H9 (cell line): ENCODE data around the gene VPS16. TPM values are rescaled to one million over a fixed set of nuclear protein-coding genes. Genes with fewer than 3 reads are reported as not detected.

Experiments used
- DNase-seq: peaks from one replicate; pipeline ENCODE4 v3.0.0-alpha.2; 2017
- H2AFZ ChIP-seq: one replicate; pipeline ENCODE4 v1.6.1; 2013; ENCODE audit warnings: mild to moderate bottlenecking, low read length, control low read depth, moderate library complexity
- H2AK5ac ChIP-seq: 2 replicates; pipeline ENCODE4 v1.6.1; 2013; ENCODE audit warnings: low read length, control low read depth, mixed read lengths; ENCODE audit not compliant: insufficient read length
- H2BK120ac ChIP-seq: one replicate; pipeline ENCODE4 v1.6.1; 2013; ENCODE audit warnings: low read depth, mild to moderate bottlenecking, low read length, control low read depth, inconsistent platforms; ENCODE audit not compliant: poor library complexity, severe bottlenecking
- H2BK12ac ChIP-seq: 2 replicates; pipeline ENCODE4 v1.6.1; 2013; ENCODE audit warnings: low read length, control low read depth, mixed read lengths, low read depth; ENCODE audit not compliant: insufficient read length
- H2BK15ac ChIP-seq: 2 replicates; pipeline ENCODE4 v1.6.1; 2013; ENCODE audit warnings: low read depth, low read length, control low read depth
- H2BK20ac ChIP-seq: one replicate; pipeline ENCODE4 v1.6.1; 2013; ENCODE audit warnings: low read depth, mild to moderate bottlenecking, low read length, control low read depth, inconsistent platforms; ENCODE audit not compliant: poor library complexity, severe bottlenecking
- H2BK5ac ChIP-seq: 2 replicates; pipeline ENCODE4 v1.6.1; 2013; ENCODE audit warnings: low read length, control low read depth, mixed read lengths; ENCODE audit not compliant: insufficient read length
- H3K14ac ChIP-seq: 2 replicates; pipeline ENCODE4 v1.6.1; 2013; ENCODE audit warnings: low read length, control low read depth; ENCODE audit not compliant: insufficient read depth
- H3K18ac ChIP-seq: 2 replicates; pipeline ENCODE4 v1.6.1; 2013; ENCODE audit warnings: low read depth, mild to moderate bottlenecking, mixed read lengths, low read length, control low read depth; ENCODE audit not compliant: insufficient read length
- H3K23ac ChIP-seq: 2 replicates; pipeline ENCODE4 v1.6.1; 2013; ENCODE audit warnings: low read length, control low read depth, mixed read lengths, low read depth; ENCODE audit not compliant: insufficient read length
- H3K23me2 ChIP-seq: 2 replicates; pipeline ENCODE4 v1.6.1; 2013; ENCODE audit warnings: low read depth, mild to moderate bottlenecking, mixed read lengths, low read length, control low read depth; ENCODE audit not compliant: insufficient read length, poor library complexity, severe bottlenecking
- H3K27ac ChIP-seq: 2 replicates; pipeline ENCODE4 v1.5.1; 2013; ENCODE audit warnings: low read length, control low read depth, mixed read lengths, low read depth; ENCODE audit not compliant: insufficient read length
- H3K27me3 ChIP-seq: 2 replicates; pipeline ENCODE4 v1.6.1; 2013; ENCODE audit warnings: low read length, control low read depth, inconsistent platforms; ENCODE audit not compliant: insufficient read depth
- H3K4ac ChIP-seq: 2 replicates; pipeline ENCODE4 v1.6.1; 2013; ENCODE audit warnings: low read depth, mild to moderate bottlenecking, control low read depth, inconsistent platforms, low read length, moderate library complexity
- H3K4me1 ChIP-seq: 2 replicates; pipeline ENCODE4 v1.6.1; 2013; ENCODE audit warnings: low read length, control low read depth, inconsistent platforms; ENCODE audit not compliant: insufficient read depth
- H3K4me2 ChIP-seq: 2 replicates; pipeline ENCODE4 v1.6.1; 2013; ENCODE audit warnings: low read length, control low read depth, mixed read lengths; ENCODE audit not compliant: insufficient read length, insufficient read depth
- H3K56ac ChIP-seq: 2 replicates; pipeline ENCODE4 v1.6.1; 2013; ENCODE audit warnings: low read depth, mild to moderate bottlenecking, mixed read lengths, low read length, control low read depth; ENCODE audit not compliant: insufficient read length
- H3K79me1 ChIP-seq: 2 replicates; pipeline ENCODE4 v1.6.1; 2013; ENCODE audit warnings: low read depth, mild to moderate bottlenecking, moderate library complexity, low read length, control low read depth, inconsistent platforms; ENCODE audit not compliant: insufficient read depth, poor library complexity, severe bottlenecking
- H3K79me2 ChIP-seq: 2 replicates; pipeline ENCODE4 v1.6.1; 2013; ENCODE audit warnings: low read length, control low read depth, inconsistent platforms; ENCODE audit not compliant: insufficient read depth
- H3K9ac ChIP-seq: 2 replicates; pipeline ENCODE4 v1.6.1; 2013; ENCODE audit warnings: low read length, control low read depth, mixed read lengths; ENCODE audit not compliant: insufficient read length; ENCODE audit errors: extremely low read depth
- H3K9me3 ChIP-seq: one replicate; pipeline ENCODE4 v1.6.1; 2013; ENCODE audit warnings: low read depth, low read length, inconsistent platforms; ENCODE audit not compliant: control insufficient read depth
- H3T11ph ChIP-seq: one replicate; pipeline ENCODE4 v1.6.1; 2013; ENCODE audit warnings: mild to moderate bottlenecking, low read length, control low read depth, inconsistent platforms
- H4K20me1 ChIP-seq: one replicate; pipeline ENCODE4 v1.6.1; 2013; ENCODE audit not compliant: control insufficient read depth, insufficient read length, insufficient read depth
- H4K5ac ChIP-seq: 2 replicates; pipeline ENCODE4 v1.6.1; 2013; ENCODE audit warnings: low read depth, mild to moderate bottlenecking, mixed read lengths, low read length, control low read depth; ENCODE audit not compliant: insufficient read length
- H4K8ac ChIP-seq: replicated peaks from 2 replicates; pipeline ENCODE4 v1.6.1; 2013; ENCODE audit warnings: low read length, control low read depth, mixed read lengths, low read depth; ENCODE audit not compliant: insufficient read length
- H4K91ac ChIP-seq: 2 replicates; pipeline ENCODE4 v1.6.1; 2013; ENCODE audit warnings: low read depth, mild to moderate bottlenecking, moderate library complexity, mixed read lengths, low read length, control low read depth; ENCODE audit not compliant: insufficient read length
- H3K27ac Mint-ChIP-seq, 3 experiments: 2 replicates in 2 of 3; 3 replicates in 1 of 3; pipeline ENCODE4 v1.8.0; 2020 to 2021; ENCODE audit warnings: mixed read lengths in 3 of 3, mild to moderate bottlenecking in 1 of 3, moderate library complexity in 1 of 3
- H3K27me3 Mint-ChIP-seq: 2 replicates; pipeline ENCODE4 v1.8.0; 2021; ENCODE audit warnings: low read depth, mild to moderate bottlenecking, moderate library complexity, mixed read lengths
- H3K36me3 Mint-ChIP-seq, 3 experiments: 2 replicates in 2 of 3; 3 replicates in 1 of 3; pipeline ENCODE4 v1.8.0; 2020 to 2021; ENCODE audit warnings: low read depth in 3 of 3, mixed read lengths in 3 of 3; ENCODE audit not compliant: insufficient read depth in 1 of 3
- H3K4me1 Mint-ChIP-seq, 2 experiments: 2 replicates each; pipeline ENCODE4 v1.8.0; 2020; ENCODE audit warnings: mixed read lengths in 2 of 2
- H3K4me3 Mint-ChIP-seq, 2 experiments: 2 replicates in 1 of 2; 3 replicates in 1 of 2; pipeline ENCODE4 v1.8.0; 2020 to 2021; ENCODE audit warnings: mild to moderate bottlenecking in 2 of 2, mixed read lengths in 2 of 2, moderate library complexity in 1 of 2
- H3K9me3 Mint-ChIP-seq, 2 experiments: 2 replicates in 1 of 2; 3 replicates in 1 of 2; pipeline ENCODE4 v1.8.0; 2020; ENCODE audit warnings: mild to moderate bottlenecking in 2 of 2, mixed read lengths in 2 of 2, moderate library complexity in 1 of 2
- CTCF ChIP-seq: fragments of 200-600 bp; sonication (generic); conservative IDR thresholded peaks from 3 replicates; pipeline ENCODE4 v1.8.0; 2021; ENCODE audit warnings: antibody characterized with exemption, mild to moderate bottlenecking
- WGBS: extraction: QIAGEN DNeasy Blood & Tissue Kit; methylation state at CpG from one replicate; pipeline ENCODE4 v1.1.7; 2013; ENCODE audit warnings: missing lambda C conversion rate, low lambda C conversion rate, mixed read lengths; ENCODE audit not compliant: insufficient read length; ENCODE audit errors: extremely low coverage; 5-methylcytosine and 5-hydroxymethylcytosine counted together
- total RNA-seq: library from RNA; stranded (reverse); gene quantifications from 2 replicates; pipeline ENCODE4 v1.2.1, GENCODE V29; 2021

Gene VPS16
- total RNA-seq, 1 experiment from 2014 or later: 32.1 TPM

GRCh38 chr20:2892376-2892775 lies 51.8 kb downstream of the VPS16 start:
- Mint-ChIP-seq H3K27me3 (no peaks in the 10 kb centered on the region), H3K4me3 (no peak overlapping the region), H3K36me3 (peaks cover 5 to 9% (median 7%) of the 10 kb centered on the region in 3 experiments), H3K27ac (no peak overlapping the region), H3K9me3 (peaks cover 0 to 7% of the 10 kb centered on the region in 2 experiments; a peak in 2 of 5 replicates), H3K4me1 (no peaks in the 10 kb centered on the region)
- TF ChIP-seq CTCF: no peak
- Histone ChIP-seq H3K4ac (no peak overlapping the region), H3K18ac (no peak overlapping the region), H3K79me2 (peaks cover 20% of the 10 kb centered on the region), H3K27me3 (no peaks in the 10 kb centered on the region), H3K14ac (no peak overlapping the region), H3K9ac (no peak overlapping the region), H3T11ph (no peak overlapping the region), H2AK5ac (no peak overlapping the region), H3K4me2 (no peak overlapping the region), H3K23me2 (no peaks in the 10 kb centered on the region), H3K23ac (no peak overlapping the region), H3K4me1 (no peaks in the 10 kb centered on the region), H2BK5ac (no peak overlapping the region), H2BK20ac (no peak overlapping the region), H4K5ac (no peak overlapping the region), H4K20me1 (no peaks in the 10 kb centered on the region), H3K9me3 (no peaks in the 10 kb centered on the region), H2BK12ac (no peak overlapping the region), H4K8ac (no peak overlapping the region), H4K91ac (no peak overlapping the region), H2AFZ (no peak overlapping the region), H2BK15ac (no peak overlapping the region), H3K56ac (no peak overlapping the region), H3K27ac (no peak overlapping the region), H2BK120ac (no peak overlapping the region), H3K79me1 (peaks cover 10% of the 10 kb centered on the region)
- DNase-seq: no peak
- WGBS: no CpG with 5 or more reads among the region's 3 CpGs
